Transverse colon (tissue), 3 donors: Measurements from ENCODE around the gene OBSCN.

Experiments
- POLR2A ChIP-seq: fragments of 450-650 bp; IDR thresholded peaks from one replicate; pipeline ENCODE4 v1.6.1; 2016; ENCODE audit warnings: antibody characterized with exemption, mild to moderate bottlenecking, moderate library complexity
- TF ChIP-seq, protein P1 (sequence below), 5 experiments: fragments of 200-600 bp in 3 of 5; fragments of 450-650 bp in 2 of 5; sonication (generic) in 3 of 5; IDR thresholded peaks; 1 replicate in 2 of 5; 2 replicates in 3 of 5; pipeline ENCODE4 v1.5.1; 2016 to 2017; ENCODE audit warnings: antibody characterized with exemption in 5 of 5, inconsistent platforms in 3 of 5, mild to moderate bottlenecking in 2 of 5, moderate library complexity in 1 of 5

DNA sequence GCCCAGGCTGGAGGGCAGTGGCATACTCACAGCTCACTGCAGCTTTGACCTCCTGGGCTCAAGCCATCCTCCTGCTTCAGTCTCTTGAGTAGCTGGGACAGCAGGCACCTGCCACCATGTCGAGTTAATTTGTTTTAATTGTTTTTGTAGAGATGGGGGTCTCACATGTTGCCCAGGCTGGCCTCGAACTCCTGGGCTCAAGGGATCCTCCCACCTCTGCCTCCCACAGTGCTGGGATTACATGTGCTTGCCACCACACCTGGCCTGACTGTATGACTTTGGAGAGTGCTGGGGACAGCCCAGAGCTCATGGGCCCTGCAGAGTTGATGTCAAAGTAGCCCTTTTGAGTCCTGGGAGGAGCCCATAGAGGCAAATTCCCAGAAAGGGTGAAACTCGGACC lies 1.8 kb downstream of the OBSCN start:
- TF ChIP-seq POLR2A: no peak
- TF ChIP-seq, protein P1, sequence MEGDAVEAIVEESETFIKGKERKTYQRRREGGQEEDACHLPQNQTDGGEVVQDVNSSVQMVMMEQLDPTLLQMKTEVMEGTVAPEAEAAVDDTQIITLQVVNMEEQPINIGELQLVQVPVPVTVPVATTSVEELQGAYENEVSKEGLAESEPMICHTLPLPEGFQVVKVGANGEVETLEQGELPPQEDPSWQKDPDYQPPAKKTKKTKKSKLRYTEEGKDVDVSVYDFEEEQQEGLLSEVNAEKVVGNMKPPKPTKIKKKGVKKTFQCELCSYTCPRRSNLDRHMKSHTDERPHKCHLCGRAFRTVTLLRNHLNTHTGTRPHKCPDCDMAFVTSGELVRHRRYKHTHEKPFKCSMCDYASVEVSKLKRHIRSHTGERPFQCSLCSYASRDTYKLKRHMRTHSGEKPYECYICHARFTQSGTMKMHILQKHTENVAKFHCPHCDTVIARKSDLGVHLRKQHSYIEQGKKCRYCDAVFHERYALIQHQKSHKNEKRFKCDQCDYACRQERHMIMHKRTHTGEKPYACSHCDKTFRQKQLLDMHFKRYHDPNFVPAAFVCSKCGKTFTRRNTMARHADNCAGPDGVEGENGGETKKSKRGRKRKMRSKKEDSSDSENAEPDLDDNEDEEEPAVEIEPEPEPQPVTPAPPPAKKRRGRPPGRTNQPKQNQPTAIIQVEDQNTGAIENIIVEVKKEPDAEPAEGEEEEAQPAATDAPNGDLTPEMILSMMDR (IDR thresholded peaks at IDR 0.05): no peak
